Kidney tubule cell (primary cell): ENCODE data around the gene TTC21B.
A peak's percentile ranks its signal among the peaks of the same experiment; 100 is the strongest.
"Not testable (repeated sequence)": the region's sequence is repeated elsewhere in the genome, so short reads cannot be mapped to it uniquely, and the experiment has no call there.

Source experiments
- DNase-seq: peaks from one replicate; pipeline ENCODE4 v3.0.0-alpha.2; 2018; ENCODE audit warnings: low spot score

Gene TTC21B

DNA sequence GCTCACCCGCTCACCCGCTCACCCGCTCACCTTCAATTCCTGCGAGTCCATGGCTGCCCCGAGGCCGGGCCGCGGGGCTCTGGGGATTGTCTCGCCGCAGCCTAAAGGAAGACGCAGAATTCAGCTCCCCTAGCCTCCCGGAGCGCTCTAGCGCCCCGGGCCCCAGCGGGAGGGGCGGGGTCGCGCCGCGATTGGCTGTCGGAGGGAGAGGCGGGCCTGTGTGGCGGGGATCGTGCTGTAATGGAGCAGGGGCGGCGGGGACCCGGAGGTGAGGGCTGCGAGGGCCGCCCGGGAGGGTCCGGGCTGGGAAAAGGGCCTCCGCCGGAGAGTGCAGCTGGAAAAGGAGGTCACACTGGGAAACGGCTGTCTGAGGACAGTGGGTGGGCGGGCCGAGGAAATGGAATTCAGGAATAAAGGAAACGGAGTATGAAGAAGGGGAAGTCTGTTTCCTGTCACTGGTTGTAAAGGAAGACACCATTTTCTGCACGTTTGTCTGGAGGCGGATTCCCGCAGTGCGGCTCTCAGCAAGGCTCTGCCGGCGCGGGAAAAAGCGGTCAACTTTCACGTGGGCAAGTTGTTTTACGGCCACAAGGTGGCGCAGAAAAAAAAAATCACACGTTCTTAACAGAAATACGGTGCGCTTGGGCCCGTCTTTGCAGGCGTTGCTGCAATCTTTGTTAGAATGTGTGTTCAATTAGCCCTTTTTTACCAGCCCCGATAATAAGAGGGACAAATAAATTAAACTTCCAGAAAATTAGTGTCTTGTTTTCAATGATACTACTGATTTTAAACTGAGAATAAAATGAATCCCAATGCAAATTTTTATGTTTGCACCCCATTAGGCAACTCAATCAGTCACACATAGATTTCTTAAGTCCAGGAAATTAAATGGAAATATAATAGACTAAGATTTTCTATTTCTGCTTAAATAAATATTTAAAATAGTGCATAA is at the start of gene TTC21B:
Gene TTC21B, minus strand, starts transcription at position 122 of the 952 bp plus-strand sequence. Its CDS starts 71 bp downstream, at position 51.
- peak; percentile 95 for DNase-seq

GRCh38 chr2:166000401-166000800 is 46.8 kb upstream of the TTC21B start:
- no peak for DNase-seq

DNA sequence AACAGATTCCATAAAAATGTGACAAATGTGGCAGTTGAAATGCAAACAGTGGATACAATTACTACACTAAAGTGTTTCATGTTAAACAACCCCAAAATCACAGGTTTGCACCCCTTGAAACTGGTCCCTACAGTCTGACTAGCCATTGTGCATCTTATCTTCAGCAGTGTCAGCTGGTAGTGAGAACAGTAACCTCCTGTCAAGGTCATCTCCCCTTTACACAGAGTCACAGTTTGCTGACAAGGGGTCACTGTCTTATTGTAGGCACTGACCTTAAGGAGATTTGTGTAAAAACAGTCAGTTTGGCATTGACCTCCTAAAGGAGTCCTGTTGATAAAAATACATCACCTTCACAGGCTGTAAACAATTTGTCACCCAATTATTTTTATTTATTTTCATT is 37.3 kb upstream of the TTC21B start:
- no peak for DNase-seq

DNA sequence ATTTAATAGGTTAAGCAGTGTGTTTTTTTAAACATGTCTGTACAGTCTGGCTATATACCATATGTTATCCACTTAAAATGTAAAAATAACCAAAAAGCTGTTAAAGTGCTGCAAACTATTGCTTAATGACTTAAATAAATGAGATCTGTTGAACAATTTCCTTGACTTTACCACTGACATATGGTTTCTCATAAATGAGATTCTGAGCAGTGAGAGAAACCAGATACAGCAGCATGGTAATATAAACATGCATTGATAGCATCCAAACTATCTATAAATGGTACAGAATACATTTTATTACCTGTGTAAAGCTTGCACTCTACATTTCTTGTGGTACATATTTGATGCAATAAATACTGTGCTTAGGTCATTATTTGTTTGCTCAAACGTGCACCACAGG is 36.3 kb upstream of the TTC21B start:
- DNase-seq = no peak

- DNase-seq = no peak
Observed at GRCh38 chr2:165985120-165985519, 31.5 kb upstream of the TTC21B start.

DNA sequence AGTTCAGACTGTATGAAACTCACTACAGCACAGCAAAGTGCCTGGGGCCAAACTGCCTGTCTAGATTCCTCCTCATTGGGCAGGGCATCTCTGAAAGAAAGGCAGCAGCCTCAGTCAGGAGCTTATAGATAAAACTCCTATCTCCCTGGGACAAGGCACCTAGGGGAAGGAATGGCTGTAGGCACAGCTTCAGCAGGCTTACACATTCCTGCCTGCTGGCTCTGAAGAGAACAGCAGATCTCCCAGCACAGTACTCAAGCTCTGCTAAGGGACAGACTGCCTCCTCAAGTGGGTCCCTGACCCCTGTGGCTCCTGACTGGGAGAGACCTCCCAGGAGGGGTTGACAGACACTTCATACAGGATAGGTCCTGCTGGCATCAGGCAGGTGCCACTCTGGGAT is 18.6 kb upstream of the TTC21B start:
- not testable (repeated sequence) for DNase-seq

DNA sequence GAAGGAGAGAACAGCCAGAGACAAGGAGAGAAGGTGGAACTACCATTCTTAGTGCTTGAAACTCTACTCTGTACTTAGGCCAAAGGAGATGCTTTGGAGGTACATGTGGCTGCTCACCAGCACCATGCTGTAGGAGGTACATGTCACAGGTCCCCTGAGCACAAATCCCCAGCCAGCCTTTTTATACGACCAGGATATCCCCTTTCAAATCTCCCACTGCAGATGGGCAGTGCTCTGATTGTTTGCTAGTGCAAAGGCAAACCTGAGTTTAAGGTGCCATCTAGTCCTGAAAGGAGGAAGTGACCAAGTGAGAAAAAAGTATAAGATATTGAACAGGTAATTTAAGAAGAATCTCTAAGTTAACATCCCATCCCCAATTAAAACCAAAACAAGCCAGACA is 17.1 kb upstream of the TTC21B start:
- no peak for DNase-seq

DNA sequence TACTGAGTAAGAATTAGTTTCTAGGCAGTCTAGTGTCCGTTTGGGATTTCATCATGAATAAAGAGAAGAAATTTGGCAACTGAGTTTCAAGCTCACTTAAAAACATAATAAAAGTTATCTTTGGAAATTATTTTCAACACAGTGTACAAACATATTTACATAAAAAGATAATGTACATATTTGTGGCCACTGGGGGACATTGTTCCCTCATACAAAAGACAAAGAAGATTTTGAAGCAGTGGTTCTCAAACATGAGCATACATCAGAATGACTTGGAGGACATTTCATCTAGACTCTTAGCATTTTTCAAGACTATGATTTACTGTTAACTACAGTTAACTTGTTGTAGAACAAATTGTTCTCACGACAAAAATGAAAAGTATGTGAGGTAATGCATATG is 15.7 kb upstream of the TTC21B start:
- DNase-seq = no peak

- no peak for DNase-seq
Observed at GRCh38 chr2:165967746-165968145, 14.2 kb upstream of the TTC21B start.

DNA sequence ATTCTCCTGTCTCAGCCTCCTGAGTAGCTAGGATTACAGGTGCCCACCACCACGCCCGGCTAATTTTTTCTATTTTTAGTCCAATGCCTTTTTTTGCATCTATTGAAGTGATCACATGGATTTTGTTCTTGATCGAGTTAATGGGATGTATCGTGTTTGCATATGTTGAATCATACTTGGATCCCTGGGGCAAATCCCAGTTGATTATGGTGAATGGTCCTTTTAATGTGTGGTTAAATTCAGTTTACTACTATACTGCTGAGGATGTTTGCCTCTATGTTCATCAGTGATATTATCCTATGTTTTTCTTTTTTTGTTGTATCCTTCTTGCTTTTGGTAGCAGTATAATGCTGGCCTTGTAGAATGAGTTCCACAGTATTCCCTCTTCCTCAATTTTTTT is 8.2 kb upstream of the TTC21B start:
- no peak for DNase-seq

GRCh38 chr2:165959371-165959770 is 5.8 kb upstream of the TTC21B start:
- DNase-seq = no peak

GRCh38 chr2:165958313-165958960 is 4.9 kb upstream of the TTC21B start:
- peak; percentile 36 for DNase-seq

- DNase-seq = no peak
Observed at GRCh38 chr2:165957030-165957675, 3.6 kb upstream of the TTC21B start.

GRCh38 chr2:165953306-165953654 is 296 bp downstream of the TTC21B start:
- no peak for DNase-seq

DNA sequence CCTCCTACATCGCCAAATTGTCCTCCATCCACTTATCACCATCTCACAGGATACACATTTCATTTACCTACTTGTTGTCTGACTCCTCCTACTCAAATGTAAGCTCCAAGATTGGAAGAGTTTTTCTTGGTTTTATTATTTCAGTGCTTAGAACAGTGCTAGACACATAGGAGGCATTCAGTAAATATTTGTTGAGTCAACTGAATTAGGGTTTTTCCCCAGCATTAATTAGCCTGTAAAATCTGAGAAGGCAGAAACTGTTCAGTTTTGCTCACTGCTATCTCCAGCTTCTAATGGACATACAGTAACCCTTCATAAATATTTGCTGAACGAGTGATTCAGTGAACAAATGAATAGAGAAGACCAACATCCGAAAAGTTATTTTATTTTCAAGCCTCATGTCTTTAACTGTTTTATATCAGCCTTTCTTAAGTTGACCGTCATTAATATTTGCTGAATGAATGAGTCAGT is 800 bp downstream of the TTC21B start:
- DNase-seq = peak; percentile 44

DNA sequence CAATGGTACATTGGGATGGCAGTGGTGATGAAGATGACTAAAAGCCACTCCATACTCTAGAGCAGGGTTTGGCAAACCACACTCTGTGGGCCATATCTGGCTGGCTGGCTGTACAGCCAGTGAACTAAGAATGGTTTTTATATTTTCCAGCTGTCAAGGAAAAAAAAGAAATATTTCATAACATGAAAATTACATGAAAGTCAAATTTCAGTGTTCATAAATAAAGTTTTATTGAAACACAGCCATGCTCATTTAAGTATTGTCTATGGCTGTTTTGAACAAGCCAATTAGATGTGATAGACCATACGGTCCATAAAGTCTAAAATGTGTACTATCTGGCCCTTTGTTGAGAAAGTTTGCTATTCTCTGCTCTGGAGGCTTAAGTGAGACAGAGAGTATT is 1.5 kb downstream of the TTC21B start:
- DNase-seq = no peak

DNA sequence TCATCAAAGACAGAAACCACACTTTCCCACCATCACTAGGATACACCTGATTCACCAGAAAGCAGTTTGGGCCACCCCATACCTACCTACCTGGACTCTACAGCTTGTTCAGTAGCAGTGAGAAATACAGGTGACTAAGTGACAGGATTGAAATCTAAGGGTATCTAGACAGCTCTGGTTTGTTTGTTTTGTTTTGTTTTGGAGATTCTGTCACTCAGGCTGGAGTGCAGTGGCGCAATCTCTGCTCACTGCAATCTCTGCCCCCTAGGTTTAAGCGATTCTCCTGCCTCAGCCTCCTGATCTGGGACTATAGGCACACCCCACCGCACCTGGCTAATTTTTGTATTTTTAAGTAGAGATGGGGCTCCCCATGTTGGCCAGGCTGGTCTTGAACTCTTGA is 3.1 kb downstream of the TTC21B start:
- peak; percentile 6 for DNase-seq

DNA sequence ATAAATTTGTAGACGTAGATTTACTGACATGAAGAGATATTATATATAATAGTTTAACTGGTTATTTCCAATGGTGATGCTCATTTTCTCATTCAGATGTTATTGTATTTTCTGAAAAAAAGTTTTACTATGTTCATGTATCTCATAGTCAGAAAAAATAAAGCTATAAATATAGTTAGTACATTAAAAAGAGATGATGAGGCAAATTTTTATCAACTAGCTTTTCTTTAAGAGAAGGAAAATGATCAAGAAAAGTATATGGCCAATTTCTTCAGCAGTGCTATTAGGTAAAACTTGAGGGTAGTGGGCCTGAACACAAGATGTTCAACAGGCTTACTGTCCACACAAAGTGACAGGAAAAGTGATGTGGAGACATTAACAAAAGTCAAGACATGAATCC is 11.7 kb downstream of the TTC21B start:
- no peak for DNase-seq

DNA sequence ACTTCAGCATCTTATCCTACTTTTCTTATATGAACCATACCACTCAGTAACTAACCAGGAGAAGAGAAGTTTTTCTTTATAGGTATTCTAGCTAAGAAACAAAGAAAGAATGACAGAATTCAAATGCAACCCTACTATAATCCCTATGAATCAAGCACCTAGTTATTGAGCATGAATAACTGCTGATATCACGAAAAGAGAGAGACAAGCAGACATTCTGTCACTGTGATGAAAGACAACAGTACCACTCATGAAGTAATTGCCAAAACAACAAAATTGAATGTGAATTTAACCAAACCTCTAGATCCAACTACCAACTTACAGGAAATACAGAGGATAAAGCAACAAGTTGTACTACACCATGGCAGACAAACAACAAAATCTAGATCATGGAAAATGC is 15.3 kb downstream of the TTC21B start:
- no peak for DNase-seq

GRCh38 chr2:165933211-165933910 is 20.2 kb downstream of the TTC21B start:
- DNase-seq = peak; percentile 58

- DNase-seq = no peak
Observed at GRCh38 chr2:165927774-165928173, 25.8 kb downstream of the TTC21B start.

GRCh38 chr2:165927353-165927752 is 26.2 kb downstream of the TTC21B start:
- peak; percentile 34 for DNase-seq
